Smooth muscle cell (in vitro differentiated cells): ENCODE measurements around the gene CEBPB. TPM values are rescaled to one million over a fixed set of nuclear protein-coding genes. Genes with fewer than 3 reads are reported as not detected.

Experiments
- DNase-seq: peaks from one replicate; lab custom pipeline; 2025; ENCODE audit not compliant: unreplicated experiment; lab: John Stamatoyannopoulos, UW
- H2AFZ ChIP-seq: fragments of 200-600 bp; sonication (generic); 2 replicates; pipeline ENCODE4 v1.6.0; 2016; ENCODE audit warnings: antibody characterized with exemption, low read depth, mild to moderate bottlenecking
- H3F3A ChIP-seq: fragments of 200-600 bp; sonication (generic); 2 replicates; pipeline ENCODE4 v1.6.0; 2017; ENCODE audit warnings: antibody characterized with exemption, low read depth
- H3K27ac ChIP-seq: fragments of 200-600 bp; sonication (generic); 2 replicates; pipeline ENCODE4 v1.5.1; 2016; ENCODE audit warnings: low read depth, mild to moderate bottlenecking
- H3K27me3 ChIP-seq: fragments of 200-600 bp; sonication (generic); 2 replicates; pipeline ENCODE4 v1.6.1; 2016; ENCODE audit warnings: low read depth, mild to moderate bottlenecking
- H3K36me3 ChIP-seq: fragments of 200-600 bp; sonication (generic); 2 replicates; pipeline ENCODE4 v1.5.1; 2016; ENCODE audit warnings: low read depth
- H3K4me1 ChIP-seq: fragments of 200-600 bp; sonication (generic); 2 replicates; pipeline ENCODE4 v1.5.1; 2016; ENCODE audit warnings: low read depth
- H3K4me2 ChIP-seq: fragments of 200-600 bp; sonication (generic); 2 replicates; pipeline ENCODE4 v1.6.0; 2016; ENCODE audit warnings: mild to moderate bottlenecking
- H3K4me3 ChIP-seq: fragments of 200-600 bp; sonication (generic); 2 replicates; pipeline ENCODE4 v1.5.1; 2016; ENCODE audit warnings: mild to moderate bottlenecking
- H3K79me2 ChIP-seq: fragments of 200-600 bp; sonication (generic); 2 replicates; pipeline ENCODE4 v1.6.0; 2016; ENCODE audit warnings: low read depth, mild to moderate bottlenecking
- H3K9ac ChIP-seq: fragments of 200-600 bp; sonication (generic); 2 replicates; pipeline ENCODE4 v1.6.0; 2016; ENCODE audit warnings: low read depth
- H3K9me3 ChIP-seq: fragments of 200-600 bp; sonication (generic); replicated peaks from 2 replicates; pipeline ENCODE4 v1.5.1; 2016; ENCODE audit warnings: low read depth
- H4K20me1 ChIP-seq: fragments of 200-600 bp; sonication (generic); 2 replicates; pipeline ENCODE4 v1.6.0; 2016; ENCODE audit warnings: low read depth
- CTCF ChIP-seq: fragments of 200-600 bp; sonication (generic); IDR thresholded peaks from 2 replicates; pipeline ENCODE4 v1.5.1; 2017; ENCODE audit warnings: borderline replicate concordance, mild to moderate bottlenecking, antibody characterized with exemption; ENCODE audit not compliant: insufficient read depth, poor library complexity, severe bottlenecking
- WGBS: methylation state at CpG from one replicate; pipeline ENCODE4 v1.1.7; 2016; ENCODE audit warnings: low lambda C conversion rate; 5-methylcytosine and 5-hydroxymethylcytosine counted together
- polyA plus RNA-seq: library from polyadenylated mRNA; unstranded; fragments of >200 nt; fragmentation: Nextera tagmentation; extraction: Ambion mirVana; gene quantifications from 2 replicates; pipeline ENCODE4 v1.2.1, GENCODE V29; 2016
- total RNA-seq: library from RNA; depleted of rRNA; stranded (reverse); fragments of >200 nt; gene quantifications from 2 replicates; pipeline ENCODE4 v1.2.3, GENCODE V29; 2014

CEBPB gene
- total and polyA plus RNA-seq, 2 experiments from 2014 or later, result 38.0 to 117 TPM

- no peaks in the 10 kb centered on the region for H3K79me2 ChIP-seq
- 86% methylated on average over 14 of the region's 14 CpGs for WGBS
- no peak for TF ChIP-seq CTCF
- no peak overlapping the region for H2AFZ ChIP-seq
- H3K4me2 ChIP-seq, result no peak overlapping the region
- DNase-seq, result no peak
- no peaks in the 10 kb centered on the region for H3K36me3 ChIP-seq
- H4K20me1 ChIP-seq, result no peaks in the 10 kb centered on the region
- no peak overlapping the region for H3K4me3 ChIP-seq
- no peak overlapping the region for H3K27ac ChIP-seq
- peaks cover 9% of the 10 kb centered on the region for H3F3A ChIP-seq
- H3K9ac ChIP-seq, result no peak overlapping the region
- H3K9me3 ChIP-seq, result no peaks in the 10 kb centered on the region
- H3K4me1 ChIP-seq, result peaks cover 10% of the 10 kb centered on the region
- H3K27me3 ChIP-seq, result no peaks in the 10 kb centered on the region
Observed at GRCh38 chr20:50170549-50171220, 19.9 kb upstream of the CEBPB start.

DNA sequence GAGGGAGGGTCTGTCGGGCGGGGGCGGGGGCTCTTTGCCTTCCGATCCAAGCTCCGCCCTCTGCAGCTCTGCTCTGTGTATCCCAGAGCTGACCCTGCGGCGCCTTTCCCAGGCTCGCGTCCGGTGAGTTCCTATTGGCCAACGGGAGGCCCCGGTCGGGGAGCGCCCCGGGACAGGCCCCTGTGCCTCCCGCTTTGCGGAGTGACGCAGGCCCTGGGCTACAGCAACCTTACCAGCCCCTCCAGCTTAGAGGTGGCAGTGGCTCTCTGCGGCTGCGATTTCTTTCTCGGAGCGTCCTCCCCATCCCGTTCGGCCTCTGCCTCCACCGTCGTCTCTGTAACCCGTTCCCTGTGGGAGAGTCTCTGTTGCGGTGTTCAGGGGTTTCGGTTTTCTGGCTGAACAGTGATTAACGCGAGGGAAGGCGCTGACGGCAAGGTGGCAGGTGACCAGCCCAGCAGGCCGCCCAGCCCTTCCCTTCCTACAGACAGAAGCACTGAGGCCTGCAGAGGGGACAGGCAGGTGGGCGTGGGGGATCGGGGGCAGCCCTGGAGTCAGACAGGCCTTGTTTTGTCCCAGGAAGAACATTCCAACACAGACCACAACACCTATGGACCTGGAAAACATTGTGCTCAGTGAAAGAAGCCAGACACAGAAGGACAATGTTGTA lies 18.1 kb upstream of the CEBPB start:
- Histone ChIP-seq H3K4me1 (peaks cover 3% of the 10 kb centered on the region), H2AFZ (peak overlapping the region; percentile 74), H3K4me3 (peak overlapping the region; percentile 49), H3K9ac (peak overlapping the region; percentile 23), H3K27ac (peak overlapping the region; percentile 29), H3K79me2 (no peaks in the 10 kb centered on the region), H3K27me3 (no peaks in the 10 kb centered on the region), H3K4me2 (peak overlapping the region; percentile 79), H3K36me3 (no peaks in the 10 kb centered on the region), H3K9me3 (no peaks in the 10 kb centered on the region), H3F3A (no peaks in the 10 kb centered on the region), H4K20me1 (no peaks in the 10 kb centered on the region)
- TF ChIP-seq CTCF, result no peak
- 4% methylated on average over 35 of the region's 36 CpGs for whole genome bisulfite sequencing
- DNase-seq, result peak; percentile 64

DNA sequence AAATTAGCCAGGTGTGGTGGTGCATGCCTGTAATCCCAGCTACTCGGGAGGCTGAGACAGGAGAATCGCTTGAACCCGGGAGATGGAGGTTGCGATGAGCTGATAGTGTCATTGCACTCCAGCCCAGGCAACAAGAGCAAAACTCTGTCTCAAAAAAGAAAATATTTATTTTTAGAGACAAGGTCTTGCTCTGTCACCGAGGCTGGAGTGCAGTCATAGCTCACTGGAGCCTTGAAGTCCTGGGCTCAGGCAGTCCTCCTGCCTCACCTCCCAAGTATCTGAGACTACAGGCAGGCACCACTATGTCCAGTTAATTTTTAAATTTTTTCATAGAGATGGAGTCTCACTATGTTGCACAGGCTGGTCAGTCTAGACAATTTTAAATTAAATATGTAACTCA lies 16.2 kb upstream of the CEBPB start:
- Histone ChIP-seq H3K9me3 (no peaks in the 10 kb centered on the region), H3K79me2 (no peaks in the 10 kb centered on the region), H3K4me1 (peaks cover 3% of the 10 kb centered on the region), H3K27ac (no peak overlapping the region), H4K20me1 (no peaks in the 10 kb centered on the region), H3K36me3 (no peaks in the 10 kb centered on the region), H3F3A (no peaks in the 10 kb centered on the region), H3K4me3 (no peak overlapping the region), H3K9ac (no peak overlapping the region), H2AFZ (no peak overlapping the region), H3K27me3 (no peaks in the 10 kb centered on the region), H3K4me2 (no peak overlapping the region)
- DNase-seq, result no peak
- WGBS, result 98% methylated on average over 5 of the region's 5 CpGs
- TF ChIP-seq CTCF, result no peak
